ENCODE measurements around the gene TOM1L2. TPM values are rescaled to one million over a fixed set of nuclear protein-coding genes. Genes with fewer than 3 reads are reported as not detected.

TOM1L2 gene
- 45.2 TPM for total RNA-seq (2021; ENCODE audit: unreplicated experiment)
- polyA plus RNA-seq (2012; ENCODE audit: insufficient read length), result 39.0 TPM
- Bru-seq, nascent RNA, result percentile 72 among the genes with signal in this experiment
- BruChase-seq, experiment 1, labeled RNA remaining after a 2-hour chase, result percentile 69 among the genes with signal in this experiment
- BruChase-seq, experiment 2, labeled RNA remaining after a 6-hour chase, result percentile 74 among the genes with signal in this experiment
- long read RNA-seq, partial matches to known transcripts, result 3 of 49 reads
- long read RNA-seq, other reads (novel, unspliced or antisense), result 42 of 49 reads

DNA sequence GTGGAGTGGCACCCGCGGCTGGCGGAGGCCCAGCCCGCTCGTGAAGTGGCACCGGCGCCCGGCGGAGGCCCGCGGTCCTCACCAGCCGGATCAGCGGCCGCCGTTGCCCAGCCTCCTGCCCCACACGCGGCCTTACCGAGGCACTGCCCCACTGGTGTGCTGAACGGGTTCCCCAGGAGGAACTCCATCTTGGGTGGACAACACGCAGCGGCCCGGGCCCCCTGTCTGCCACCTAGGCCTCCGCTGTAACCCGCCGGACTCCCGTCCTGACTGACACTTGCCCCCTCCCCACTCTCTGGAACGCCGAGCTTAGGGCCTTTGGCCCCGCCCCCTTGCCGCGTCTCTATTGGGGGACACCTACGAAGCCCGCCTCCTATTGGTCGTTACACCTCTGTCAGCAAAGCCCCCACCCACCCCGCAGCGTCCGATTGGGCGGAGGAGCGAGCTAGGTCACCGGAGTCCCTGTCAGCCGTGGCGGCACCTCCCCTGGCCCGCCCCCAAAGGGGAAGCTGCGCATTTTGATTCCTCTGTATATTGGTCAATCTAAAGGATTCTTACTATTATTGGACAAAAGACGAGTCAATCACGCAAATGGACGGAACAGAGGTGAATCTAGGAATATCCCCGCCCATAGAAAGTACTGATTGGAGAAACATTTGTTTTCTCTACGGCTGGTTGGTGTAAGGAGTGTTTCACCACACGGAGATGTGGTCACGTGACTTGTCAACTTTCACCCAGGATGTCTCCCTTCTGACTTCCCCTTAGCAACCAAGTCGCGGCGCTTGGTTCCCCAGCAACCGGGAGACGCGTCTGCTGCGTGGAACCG, at the start of gene TOM1L2, which contains the start of gene DRC3:
TOM1L2 (minus strand) TSS at position 275 of the 826 bp plus-strand sequence; CDS start at position 188, 87 bp downstream.
DRC3 (plus strand) TSS at position 737 of the 826 bp plus-strand sequence. CDS start 4,737 bp downstream, outside the sequence.
- no peaks in the 10 kb centered on the region for H3K27me3 ChIP-seq (ENCODE audit: control insufficient read depth, insufficient read depth, low read length)
- H3K36me3 ChIP-seq (ENCODE audit: control insufficient read depth, insufficient read depth, low read length), result no peaks in the 10 kb centered on the region; the same call in 1 of the 2 replicates
- no peaks in the 10 kb centered on the region for H3K9me3 ChIP-seq (ENCODE audit: control insufficient read depth, insufficient read depth, low read depth, low read length)
- H3K27ac ChIP-seq (ENCODE audit: low read length), result peak within 1 kb of the TSS; percentile 72
- POLR2A ChIA-PET, result interaction anchor here (0.6 to 1.6 kb wide), 5 partner anchors 17 to 155 kb away, joined by 3 to 8 read pairs (median 3); no protein-coding TSS in a partner anchor
- peaks cover 18% of the 10 kb centered on the region for H3K4me1 ChIP-seq (ENCODE audit: control insufficient read depth, insufficient read depth, low read length)
- DNase-seq (ENCODE audit: low read depth, low spot score), result peak; percentile 100
- intact Hi-C loops (cut with micrococcal nuclease; ENCODE audit: unreplicated experiment), result no loop called here
- in situ Hi-C loops (cut with HindIII; ENCODE audit: low pct_unique_long_range_greater_than_20kb, low sequenced_read_pairs), result no loop called here
- no TSS peak for BruUV-seq (replicated peaks)
- TF ChIP-seq, protein P1, sequence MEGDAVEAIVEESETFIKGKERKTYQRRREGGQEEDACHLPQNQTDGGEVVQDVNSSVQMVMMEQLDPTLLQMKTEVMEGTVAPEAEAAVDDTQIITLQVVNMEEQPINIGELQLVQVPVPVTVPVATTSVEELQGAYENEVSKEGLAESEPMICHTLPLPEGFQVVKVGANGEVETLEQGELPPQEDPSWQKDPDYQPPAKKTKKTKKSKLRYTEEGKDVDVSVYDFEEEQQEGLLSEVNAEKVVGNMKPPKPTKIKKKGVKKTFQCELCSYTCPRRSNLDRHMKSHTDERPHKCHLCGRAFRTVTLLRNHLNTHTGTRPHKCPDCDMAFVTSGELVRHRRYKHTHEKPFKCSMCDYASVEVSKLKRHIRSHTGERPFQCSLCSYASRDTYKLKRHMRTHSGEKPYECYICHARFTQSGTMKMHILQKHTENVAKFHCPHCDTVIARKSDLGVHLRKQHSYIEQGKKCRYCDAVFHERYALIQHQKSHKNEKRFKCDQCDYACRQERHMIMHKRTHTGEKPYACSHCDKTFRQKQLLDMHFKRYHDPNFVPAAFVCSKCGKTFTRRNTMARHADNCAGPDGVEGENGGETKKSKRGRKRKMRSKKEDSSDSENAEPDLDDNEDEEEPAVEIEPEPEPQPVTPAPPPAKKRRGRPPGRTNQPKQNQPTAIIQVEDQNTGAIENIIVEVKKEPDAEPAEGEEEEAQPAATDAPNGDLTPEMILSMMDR (IDR thresholded peaks at IDR 0.05), result no peak
- TF ChIP-seq SIN3A (IDR thresholded peaks at IDR 0.05; ENCODE audit: borderline replicate concordance, insufficient read depth, low read depth, low read length), result peak; percentile 99; the same call in 1 of the 2 replicates
- peak within 1 kb of the TSS; percentile 75 to 81 for H3K4me3 ChIP-seq (ENCODE audit: low read depth in 2 of 2, low read length in 2 of 2)
- ATAC-seq, result peak; percentile 96
- CTCF ChIA-PET, result interaction anchor here (0.6 to 1.0 kb wide), 3 partner anchors 11 to 87 kb away, joined by 3 to 6 read pairs (median 4); no protein-coding TSS in a partner anchor

GRCh38 chr17:18021372-18021771, 49.2 kb upstream of the TOM1L2 start:
- CTCF ChIA-PET, result no interaction called here
- H3K4me1 ChIP-seq (ENCODE audit: control insufficient read depth, insufficient read depth, low read length), result no peaks in the 10 kb centered on the region
- no peak for ATAC-seq
- no peaks in the 10 kb centered on the region for H3K9me3 ChIP-seq (ENCODE audit: control insufficient read depth, insufficient read depth, low read depth, low read length)
- intact Hi-C loops (cut with micrococcal nuclease; ENCODE audit: unreplicated experiment) (no loop called here), in situ Hi-C loops (cut with HindIII; ENCODE audit: low pct_unique_long_range_greater_than_20kb, low sequenced_read_pairs) (no loop called here)
- POLR2A ChIA-PET, result no interaction called here
- TF ChIP-seq, protein P1 (IDR thresholded peaks at IDR 0.05), result no peak
- TF ChIP-seq REST (IDR thresholded peaks at IDR 0.05; ENCODE audit: insufficient read depth in 1 of 2, low read depth in 2 of 2, low read length in 1 of 2) (no peak), POLR2AphosphoS5 (IDR thresholded peaks at IDR 0.05; ENCODE audit: low read depth, low read length) (no peak), TCF7L2 (IDR thresholded peaks at IDR 0.05; ENCODE audit: low read depth, low read length) (no peak), SIN3A (IDR thresholded peaks at IDR 0.05; ENCODE audit: borderline replicate concordance, insufficient read depth, low read depth, low read length) (no peak)
- no peaks in the 10 kb centered on the region for H3K27me3 ChIP-seq (ENCODE audit: control insufficient read depth, insufficient read depth, low read length)
- H3K4me3 ChIP-seq (ENCODE audit: low read depth in 2 of 2, low read length in 2 of 2), result no peak overlapping the region
- no peak overlapping the region for H3K27ac ChIP-seq (ENCODE audit: low read length)
- H3K36me3 ChIP-seq (ENCODE audit: control insufficient read depth, insufficient read depth, low read length), result no peaks in the 10 kb centered on the region; the same call in 1 of the 2 replicates
- BruUV-seq (replicated peaks), result no TSS peak
- DNase-seq (ENCODE audit: low read depth, low spot score), result no peak

Measured in Panc1 (cell line).